ENCODE data around the gene CDH23.

GRCh38 chr10:71419750-71420149 lies 23.0 kb downstream of the CDH23 start:
- TF ChIP-seq, protein P1, sequence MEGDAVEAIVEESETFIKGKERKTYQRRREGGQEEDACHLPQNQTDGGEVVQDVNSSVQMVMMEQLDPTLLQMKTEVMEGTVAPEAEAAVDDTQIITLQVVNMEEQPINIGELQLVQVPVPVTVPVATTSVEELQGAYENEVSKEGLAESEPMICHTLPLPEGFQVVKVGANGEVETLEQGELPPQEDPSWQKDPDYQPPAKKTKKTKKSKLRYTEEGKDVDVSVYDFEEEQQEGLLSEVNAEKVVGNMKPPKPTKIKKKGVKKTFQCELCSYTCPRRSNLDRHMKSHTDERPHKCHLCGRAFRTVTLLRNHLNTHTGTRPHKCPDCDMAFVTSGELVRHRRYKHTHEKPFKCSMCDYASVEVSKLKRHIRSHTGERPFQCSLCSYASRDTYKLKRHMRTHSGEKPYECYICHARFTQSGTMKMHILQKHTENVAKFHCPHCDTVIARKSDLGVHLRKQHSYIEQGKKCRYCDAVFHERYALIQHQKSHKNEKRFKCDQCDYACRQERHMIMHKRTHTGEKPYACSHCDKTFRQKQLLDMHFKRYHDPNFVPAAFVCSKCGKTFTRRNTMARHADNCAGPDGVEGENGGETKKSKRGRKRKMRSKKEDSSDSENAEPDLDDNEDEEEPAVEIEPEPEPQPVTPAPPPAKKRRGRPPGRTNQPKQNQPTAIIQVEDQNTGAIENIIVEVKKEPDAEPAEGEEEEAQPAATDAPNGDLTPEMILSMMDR (conservative IDR thresholded peaks at IDR 0.05), result no peak
- no peak for TF ChIP-seq EZH2 (IDR thresholded peaks at IDR 0.05; ENCODE audit: low read depth)
